Amygdala (tissue), 56 donors: ENCODE data around the gene WDFY3.

Experiments
- DNase-seq, 56 donors: peaks; one replicate each; lab custom pipeline; 2025; lab: John Stamatoyannopoulos, UW

WDFY3 gene

DNA sequence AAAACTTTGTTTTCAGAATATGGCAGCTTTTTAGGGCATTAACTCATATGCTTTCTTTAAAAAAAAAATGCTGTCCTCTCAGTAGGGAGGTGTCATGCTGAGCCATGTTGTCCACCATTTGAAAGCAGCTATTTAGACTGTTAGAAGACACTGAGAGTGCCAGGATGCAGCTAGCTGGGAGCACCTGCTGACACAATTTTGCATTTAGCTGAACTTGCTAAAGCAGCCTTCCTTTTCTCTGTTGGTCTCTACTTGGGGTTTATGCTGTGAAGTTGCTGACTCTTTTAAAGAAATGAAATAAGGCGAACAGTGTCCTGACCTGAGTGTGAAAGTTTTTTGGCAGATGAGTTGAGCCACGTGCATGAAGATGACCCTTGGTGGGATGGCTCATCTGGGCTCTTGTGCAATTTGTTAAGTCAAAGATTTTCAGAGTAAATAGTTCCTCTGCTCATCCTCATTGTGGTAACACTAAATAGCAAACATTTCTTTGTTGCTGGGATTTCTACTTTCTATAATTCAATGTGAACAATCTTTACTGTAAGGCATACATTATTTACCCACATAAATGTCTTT, 319.1 kb downstream of the WDFY3 start:
- no peak for DNase-seq

DNA sequence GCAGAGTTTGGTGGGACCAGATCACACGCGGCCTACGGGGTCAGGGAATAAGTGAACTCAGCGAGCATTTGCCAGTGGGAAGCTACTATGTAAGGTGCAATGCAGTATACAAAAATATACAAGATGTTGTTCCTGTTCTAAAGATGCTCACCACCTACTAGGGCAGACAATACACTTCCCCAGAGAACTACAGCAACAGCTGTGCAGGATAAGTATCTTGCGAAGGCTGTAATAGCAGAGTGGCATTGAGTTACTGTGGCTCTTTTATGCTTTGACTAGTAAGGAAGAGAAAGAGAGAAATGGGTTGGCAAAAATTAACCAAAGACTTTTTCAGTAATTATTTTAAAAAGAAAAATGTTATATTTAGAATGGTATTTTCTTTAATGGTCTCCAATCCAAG, 322.4 kb downstream of the WDFY3 start:
- no peak for DNase-seq

DNA sequence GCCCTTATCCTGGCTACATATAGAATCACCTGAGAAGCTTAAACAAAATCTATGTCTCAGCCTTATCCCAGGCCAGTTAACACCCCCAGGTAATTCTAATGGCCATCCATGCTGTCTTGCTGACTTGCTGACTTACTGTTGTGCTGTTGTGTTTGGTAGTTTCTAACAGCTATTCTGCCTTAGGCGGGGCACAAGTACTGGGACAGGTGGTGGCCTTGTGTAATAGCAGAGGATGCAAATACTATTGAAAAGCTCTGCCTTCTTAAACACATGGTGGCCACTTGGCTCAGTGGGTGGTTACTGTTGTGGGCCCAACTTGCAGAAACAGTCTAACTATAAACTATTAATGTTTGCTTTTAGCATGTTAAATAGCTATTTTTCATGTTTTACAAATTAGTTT, 327.3 kb downstream of the WDFY3 start:
- no peak for DNase-seq

DNA sequence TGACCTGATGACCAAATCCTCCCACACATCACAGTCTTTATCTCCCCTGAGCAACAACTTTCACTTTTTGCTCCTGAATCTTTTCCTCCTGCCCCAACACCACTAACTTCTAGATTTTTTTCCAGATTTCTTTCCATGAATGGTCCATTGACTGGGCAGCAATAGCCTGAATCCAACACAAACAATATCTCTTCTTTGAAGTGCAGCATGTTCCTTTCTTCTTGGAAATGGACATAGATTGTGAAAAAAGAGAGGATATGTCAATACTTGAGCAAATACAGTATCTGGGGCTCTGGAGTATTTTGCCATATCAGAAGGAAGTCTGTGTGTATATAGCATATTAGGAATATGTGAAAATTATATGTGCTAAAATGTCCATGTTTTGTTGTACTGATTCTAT, 328.4 kb downstream of the WDFY3 start:
- no peak for DNase-seq

DNA sequence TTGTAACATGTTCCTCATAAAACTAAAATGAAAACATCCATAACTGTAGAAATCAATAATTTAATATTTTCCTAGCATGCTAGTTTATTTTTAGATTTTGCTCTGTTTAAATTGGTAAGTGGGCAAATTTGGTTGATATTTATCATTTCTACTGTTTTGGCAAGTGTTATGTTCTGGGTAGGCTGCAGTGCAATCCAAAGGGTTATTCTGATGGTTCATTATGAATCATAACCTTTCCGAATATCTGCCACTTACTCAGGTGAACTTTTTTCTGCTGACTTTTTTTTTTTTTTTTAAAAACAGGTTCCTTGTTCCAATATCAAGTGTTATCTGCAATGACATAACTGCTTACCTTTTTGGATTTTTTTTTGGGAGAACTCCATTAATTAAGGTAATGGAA, 331.5 kb downstream of the WDFY3 start:
- no peak for DNase-seq

DNA sequence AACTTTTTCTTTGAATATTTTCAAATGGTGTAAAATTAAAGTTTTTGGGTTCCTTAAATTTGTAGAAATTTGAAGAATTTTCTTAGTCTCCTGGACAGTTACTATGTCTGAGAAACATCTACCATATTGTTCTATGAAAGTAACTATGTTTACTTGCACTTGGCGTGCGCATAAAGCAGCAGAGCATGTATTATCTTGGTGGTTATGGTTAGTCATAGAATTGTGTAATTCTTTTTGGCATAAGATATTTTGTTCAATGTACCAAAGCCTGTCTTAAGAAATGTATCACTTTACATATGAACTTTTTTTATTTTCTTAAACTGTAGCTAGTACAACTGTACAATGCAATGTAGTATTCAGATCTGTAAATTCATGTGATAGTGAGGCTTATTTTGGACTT, 334.4 kb downstream of the WDFY3 start:
- no peak for DNase-seq

DNA sequence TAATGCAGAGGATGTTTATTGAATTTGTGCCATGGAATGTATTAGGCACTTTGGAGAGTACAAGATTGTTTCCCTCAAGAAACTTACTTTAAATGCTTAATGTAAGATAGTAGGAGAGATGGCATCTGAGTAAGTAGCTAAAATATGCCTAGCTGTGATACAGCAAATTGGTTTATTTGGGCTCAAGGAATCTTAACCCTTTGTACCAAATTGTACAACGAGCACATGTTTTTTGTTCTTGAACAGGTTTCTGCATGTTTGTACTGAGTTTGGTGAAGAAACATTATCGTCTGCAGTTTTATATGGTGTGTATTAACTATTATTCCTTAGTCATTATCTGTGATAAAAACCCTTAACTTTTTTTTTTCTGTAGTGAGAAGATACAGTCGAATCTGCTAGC, 334.9 kb downstream of the WDFY3 start:
- no peak for DNase-seq

DNA sequence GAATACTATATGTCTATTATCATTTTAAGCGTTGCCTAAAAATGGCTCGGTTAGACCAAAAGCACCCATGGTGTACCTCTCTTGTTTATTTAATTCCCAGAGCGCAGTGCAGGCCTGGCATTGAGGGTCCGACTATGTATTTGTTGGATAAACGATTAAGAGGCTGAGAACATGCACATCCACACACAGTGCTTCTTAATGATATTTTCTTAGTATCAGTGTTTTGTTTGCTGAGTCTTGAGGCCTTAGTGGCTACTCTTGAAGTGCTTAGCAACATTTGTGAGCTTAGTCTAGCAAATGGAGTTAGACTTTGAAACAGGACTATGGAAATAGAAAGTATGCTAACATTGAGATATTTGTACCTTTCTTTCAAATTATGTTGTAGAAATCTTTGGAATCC, 339.8 kb downstream of the WDFY3 start:
- no peak for DNase-seq

DNA sequence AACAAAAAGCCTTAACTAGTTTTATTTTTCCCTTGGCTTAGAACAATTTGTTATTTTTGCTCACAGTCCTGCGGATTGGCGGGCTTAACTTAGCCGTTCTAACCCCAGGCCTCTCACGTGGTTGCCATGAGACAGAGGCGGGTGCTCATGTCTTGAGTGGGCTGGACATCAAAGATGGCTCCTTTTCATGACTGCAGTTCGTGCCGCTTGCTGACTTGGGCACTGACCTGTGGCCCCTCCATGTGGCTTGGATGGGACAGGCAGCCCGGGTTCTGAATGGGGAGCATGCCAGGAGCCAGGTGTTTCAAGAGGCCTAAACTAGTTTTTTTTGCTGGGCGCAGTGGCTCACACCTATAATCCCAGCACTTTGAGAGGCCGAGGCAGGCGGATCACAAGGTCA, 342.8 kb downstream of the WDFY3 start:
- DNase-seq = no peak

DNA sequence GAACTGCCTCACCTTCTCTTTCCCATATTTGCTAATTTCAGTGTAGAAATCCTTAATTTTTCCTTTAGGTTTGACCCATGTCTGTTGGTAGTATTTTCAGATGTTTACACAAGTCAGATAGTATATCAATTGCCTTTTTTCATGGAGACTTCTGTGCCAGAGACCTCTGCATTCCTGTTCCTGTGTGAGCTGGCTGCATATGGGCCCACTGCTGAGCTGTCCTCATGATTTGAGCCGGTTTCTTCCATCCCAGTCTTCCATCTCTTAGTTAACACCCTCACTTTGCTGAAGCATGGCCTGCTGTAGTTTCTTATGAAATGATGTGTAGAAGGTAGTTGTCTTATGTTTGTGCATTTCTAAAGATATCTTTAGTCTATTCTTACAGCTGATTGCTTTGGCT, 343.5 kb downstream of the WDFY3 start:
- DNase-seq = no peak
